HG03342 (cell line): ENCODE results near the gene MICAL2.

ENCODE experiments used
- ATAC-seq: cut with Tn5 transposase; IDR thresholded peaks from one replicate; pipeline ENCODE4 v1.9.1; 2021; ENCODE audit warnings: mild to moderate bottlenecking, moderate library complexity; ENCODE audit not compliant: unreplicated experiment

MICAL2 gene

GRCh38 chr11:12110201-12110713 is at the start of gene MICAL2:
TSS of gene MICAL2 (plus strand) at chr11:12110590. CDS start at chr11:12162156, 51,566 bp downstream.
- ATAC-seq = peak; percentile 98

- ATAC-seq = no peak
Observed at GRCh38 chr11:12061851-12062560, 48.4 kb upstream of the MICAL2 start.

GRCh38 chr11:12063251-12063650 is 47.1 kb upstream of the MICAL2 start:
- ATAC-seq = no peak

- no peak for ATAC-seq
Observed at GRCh38 chr11:12064136-12064953, 46.0 kb upstream of the MICAL2 start.

GRCh38 chr11:12064954-12065280 is 45.5 kb upstream of the MICAL2 start:
- no peak for ATAC-seq

GRCh38 chr11:12066056-12066798 is 44.2 kb upstream of the MICAL2 start:
- no peak for ATAC-seq

- ATAC-seq = no peak
Observed at GRCh38 chr11:12066799-12067508, 43.4 kb upstream of the MICAL2 start.

- ATAC-seq = no peak
Observed at GRCh38 chr11:12067796-12068357, 42.5 kb upstream of the MICAL2 start.

- ATAC-seq = no peak
Observed at GRCh38 chr11:12069066-12069676, 41.2 kb upstream of the MICAL2 start.

- ATAC-seq = no peak
Observed at GRCh38 chr11:12070446-12071267, 39.7 kb upstream of the MICAL2 start.

GRCh38 chr11:12071574-12071973 is 38.8 kb upstream of the MICAL2 start:
- ATAC-seq = no peak

- no peak for ATAC-seq
Observed at GRCh38 chr11:12073436-12073835, 37.0 kb upstream of the MICAL2 start.

- no peak for ATAC-seq
Observed at GRCh38 chr11:12073886-12074285, 36.5 kb upstream of the MICAL2 start.

- ATAC-seq = no peak
Observed at GRCh38 chr11:12074529-12075195, 35.7 kb upstream of the MICAL2 start.

- no peak for ATAC-seq
Observed at GRCh38 chr11:12075291-12075690, 35.1 kb upstream of the MICAL2 start.

- ATAC-seq = no peak
Observed at GRCh38 chr11:12075822-12076821, 34.3 kb upstream of the MICAL2 start.

GRCh38 chr11:12076840-12077534 is 33.4 kb upstream of the MICAL2 start:
- no peak for ATAC-seq
